ENCODE measurements around the gene GKN2. TPM values are rescaled to one million over a fixed set of nuclear protein-coding genes. Genes with fewer than 3 reads are reported as not detected.

The GKN2 gene
- total and polyA plus RNA-seq, 11 donors = not detected

GRCh38 chr2:68908392-68908970 lies 44.2 kb downstream of the GKN2 start:
- H3K27ac ChIP-seq = peak overlapping the region in 1 of 12 donors; percentile 76
- DNase-seq = peak; percentile 42 to 73 (median 60)
- no peaks in the 10 kb centered on the region for H3K27me3 ChIP-seq
- peaks cover 0 to 54% (median 8%) of the 10 kb centered on the region in 12 donors for H3K4me1 ChIP-seq
- 29 to 43% (median 41%) methylated on average over 5 of the region's 5 CpGs for WGBS, 4 donors
- H3K36me3 ChIP-seq = no peaks in the 10 kb centered on the region
- no peak for TF ChIP-seq CTCF (IDR thresholded peaks at IDR 0.05)
- no peak for TF ChIP-seq POLR2A (IDR thresholded peaks at IDR 0.05)
- peak; percentile 37 to 86 (median 83) for ATAC-seq
- no peak overlapping the region for H3K4me3 ChIP-seq
- peaks cover 0 to 11% (median 0%) of the 10 kb centered on the region in 12 donors for H3K9me3 ChIP-seq
- intact Hi-C loops (cut with DNase I) = loop anchor here in 6 of 10 donors (1.0 to 5.0 kb wide), 6 partner anchors 66 to 441 kb away; partner anchors contain the start of genes APLF (in 1 of the 6) and FBXO48 (in 1 of the 6)

- TF ChIP-seq POLR2A (IDR thresholded peaks at IDR 0.05) = no peak
- TF ChIP-seq CTCF (IDR thresholded peaks at IDR 0.05) = no peak
- no peak overlapping the region for H3K4me3 ChIP-seq
- DNase-seq (no peak), ATAC-seq (no peak)
- H3K36me3 ChIP-seq = no peaks in the 10 kb centered on the region
- peak overlapping the region in 1 of 12 donors; percentile 76 for H3K27ac ChIP-seq
- H3K4me1 ChIP-seq = peaks cover 0 to 49% (median 8%) of the 10 kb centered on the region in 12 donors
- no peaks in the 10 kb centered on the region for H3K27me3 ChIP-seq
- WGBS, 4 donors = 83 to 97% (median 93%) methylated on average over 4 of the region's 4 CpGs
- H3K9me3 ChIP-seq = peaks cover 0 to 11% (median 0%) of the 10 kb centered on the region in 12 donors
- intact Hi-C loops (cut with DNase I) = loop anchor here in 6 of 10 donors (1.0 to 5.0 kb wide), 6 partner anchors 66 to 441 kb away; partner anchors contain the start of genes APLF (in 1 of the 6) and FBXO48 (in 1 of the 6)
Observed at GRCh38 chr2:68907920-68908253, 44.8 kb downstream of the GKN2 start.

GRCh38 chr2:68907232-68907919 lies 45.3 kb downstream of the GKN2 start:
- Histone ChIP-seq H3K9me3 (peaks cover 0 to 11% (median under 1%) of the 10 kb centered on the region in 12 donors), H3K27ac (peak overlapping the region in 1 of 12 donors; percentile 76), H3K36me3 (no peaks in the 10 kb centered on the region), H3K27me3 (no peaks in the 10 kb centered on the region), H3K4me3 (no peak overlapping the region), H3K4me1 (peaks cover 0 to 44% (median 8%) of the 10 kb centered on the region in 12 donors)
- no peak for TF ChIP-seq CTCF (IDR thresholded peaks at IDR 0.05)
- no peak for TF ChIP-seq POLR2A (IDR thresholded peaks at IDR 0.05)
- WGBS, 4 donors = 95 to 96% (median 95%) methylated on average over 5 of the region's 5 CpGs
- intact Hi-C loops (cut with DNase I) = loop anchor here in 2 of 10 donors (5.0 kb wide), 2 partner anchors 65 to 440 kb away; partner anchors contain the start of genes APLF (in 1 of the 2) and FBXO48 (in 1 of the 2)
- DNase-seq = no peak
- ATAC-seq = no peak

GRCh38 chr2:68906716-68907115 lies 46.0 kb downstream of the GKN2 start:
- no peak overlapping the region for H3K4me3 ChIP-seq
- intact Hi-C loops (cut with DNase I) = loop anchor here in 2 of 10 donors (5.0 kb wide), 2 partner anchors 64 to 439 kb away; partner anchors contain the start of genes APLF (in 1 of the 2) and FBXO48 (in 1 of the 2)
- no peak for DNase-seq
- no peaks in the 10 kb centered on the region for H3K27me3 ChIP-seq
- 63 to 75% (median 71%) methylated on average over 3 of the region's 3 CpGs for WGBS, 4 donors
- peaks cover 0 to 17% (median 4%) of the 10 kb centered on the region in 12 donors for H3K9me3 ChIP-seq
- H3K27ac ChIP-seq = no peak overlapping the region
- TF ChIP-seq CTCF (IDR thresholded peaks at IDR 0.05) = no peak
- TF ChIP-seq POLR2A (IDR thresholded peaks at IDR 0.05) = no peak
- peaks cover 0 to 37% (median 8%) of the 10 kb centered on the region in 12 donors for H3K4me1 ChIP-seq
- H3K36me3 ChIP-seq = no peaks in the 10 kb centered on the region
- ATAC-seq = no peak

Measured in heart left ventricle (tissue), 16 donors.